CD4-positive, alpha-beta memory T cell (primary cell): ENCODE results near the gene NPY2R. TPM values are rescaled to one million over a fixed set of nuclear protein-coding genes. Genes with fewer than 3 reads are reported as not detected.

Source experiments
- CTCF ChIA-PET: fragments of 350-600 bp; sonication (Branson Sonifier 250); formaldehyde crosslinking; loops from one replicate; lab custom pipeline; 2021; ENCODE audit warnings: inconsistent platforms; ENCODE audit not compliant: partially characterized antibody; lab: Charles Lee
- POLR2A ChIA-PET: fragments of 350-600 bp; sonication (Branson Sonifier 250); formaldehyde crosslinking; loops from one replicate; lab custom pipeline; 2021; ENCODE audit not compliant: partially characterized antibody; lab: Charles Lee
- DNase-seq, 5 donors: peaks; one replicate each; pipeline versions ENCODE4 v3.0.0 to v3.0.0-alpha.2; 2020 to 2022; ENCODE audit warnings: mixed read lengths in 1 of 5
- H3K27ac ChIP-seq: one replicate; pipeline ENCODE4 v1.7.0; 2013; ENCODE audit warnings: low read depth, low read length
- H3K27me3 ChIP-seq: 2 replicates; pipeline ENCODE4 v1.7.0; 2013; ENCODE audit warnings: mild to moderate bottlenecking, low read length, moderate library complexity; ENCODE audit not compliant: insufficient read depth
- H3K36me3 ChIP-seq: 2 replicates; pipeline ENCODE4 v1.7.0; 2013; ENCODE audit warnings: mild to moderate bottlenecking, low read length, moderate library complexity; ENCODE audit not compliant: insufficient read depth
- H3K4me1 ChIP-seq: 2 replicates; pipeline ENCODE4 v1.7.0; 2013; ENCODE audit warnings: mild to moderate bottlenecking, low read length, moderate library complexity; ENCODE audit not compliant: insufficient read depth
- H3K4me3 ChIP-seq, 2 donors: one replicate each; pipeline ENCODE4 v1.7.0; 2013; ENCODE audit warnings: low read length in 2 of 2, mild to moderate bottlenecking in 1 of 2
- H3K9me3 ChIP-seq, 2 donors: one replicate each; pipeline ENCODE4 v1.7.0; 2013; ENCODE audit warnings: low read length in 2 of 2, control low read depth in 1 of 2; ENCODE audit not compliant: control insufficient read depth in 1 of 2
- H3K27ac Mint-ChIP-seq, 7 donors: one replicate each; pipeline ENCODE4 v1.8.0; 2020 to 2021; ENCODE audit warnings: mixed read lengths in 7 of 7, mild to moderate bottlenecking in 6 of 7, inconsistent platforms in 3 of 7, moderate library complexity in 3 of 7
- H3K27me3 Mint-ChIP-seq, 2 donors: one replicate each; pipeline ENCODE4 v1.8.0; 2020 to 2021; ENCODE audit warnings: mixed read lengths in 2 of 2
- H3K36me3 Mint-ChIP-seq, 2 donors: one replicate each; pipeline ENCODE4 v1.8.0; 2020 to 2021; ENCODE audit warnings: mixed read lengths in 2 of 2, inconsistent platforms in 1 of 2, mild to moderate bottlenecking in 1 of 2
- H3K4me1 Mint-ChIP-seq, 4 donors: one replicate each; pipeline ENCODE4 v1.8.0; 2020 to 2021; ENCODE audit warnings: mixed read lengths in 4 of 4, mild to moderate bottlenecking in 1 of 4
- H3K4me3 Mint-ChIP-seq, 8 donors: one replicate each; pipeline ENCODE4 v1.8.0; 2020 to 2021; ENCODE audit warnings: mixed read lengths in 8 of 8, mild to moderate bottlenecking in 7 of 8, moderate library complexity in 6 of 8, inconsistent platforms in 3 of 8
- H3K9me3 Mint-ChIP-seq, 8 donors: one replicate each; pipeline ENCODE4 v1.8.0; 2020 to 2021; ENCODE audit warnings: mixed read lengths in 8 of 8, mild to moderate bottlenecking in 5 of 8, inconsistent platforms in 3 of 8, moderate library complexity in 1 of 8
- intact Hi-C: fragments of 100-400 bp; cut with micrococcal nuclease; formaldehyde crosslinking; loops from one replicate; pipeline ENCODE4 v1.15.1; 2023
- polyA plus RNA-seq, 2 donors: library from polyadenylated mRNA; unstranded; fragments of 300-500 nt; fragmentation: Illumina TruSeq; gene quantifications; one replicate each; pipeline ENCODE4 v1.2.3, GENCODE V29; 2021
- total RNA-seq, 2 experiments: library from RNA; stranded (reverse); gene quantifications; one replicate each; pipeline ENCODE4 v1.2.3, GENCODE V29; 2021

Gene NPY2R
- total and polyA plus RNA-seq, 4 experiments from 2014 or later, result not detected

GRCh38 chr4:155248002-155248896 is 39.8 kb downstream of the NPY2R start:
- no peaks in the 10 kb centered on the region for H3K36me3 ChIP-seq
- Mint-ChIP-seq H3K9me3 (no peaks in the 10 kb centered on the region), H3K36me3 (no peaks in the 10 kb centered on the region), H3K27ac (no peak overlapping the region), H3K4me3 (no peak overlapping the region), H3K27me3 (peaks cover 0 to 3% of the 10 kb centered on the region in 2 donors), H3K4me1 (no peaks in the 10 kb centered on the region)
- H3K9me3 ChIP-seq, result no peaks in the 10 kb centered on the region
- no peaks in the 10 kb centered on the region for H3K4me1 ChIP-seq
- no peak for DNase-seq
- POLR2A ChIA-PET, result no interaction called here
- CTCF ChIA-PET, result no interaction called here
- intact Hi-C loops, result no loop called here
- H3K4me3 ChIP-seq, result no peak overlapping the region
- no peak overlapping the region for H3K27ac ChIP-seq
- no peaks in the 10 kb centered on the region for H3K27me3 ChIP-seq

- H3K27ac Mint-ChIP-seq, result no peak overlapping the region
- peaks cover 0 to 3% of the 10 kb centered on the region in 2 donors for H3K27me3 Mint-ChIP-seq
- Histone ChIP-seq H3K4me3 (no peak overlapping the region), H3K27ac (no peak overlapping the region), H3K36me3 (no peaks in the 10 kb centered on the region), H3K27me3 (no peaks in the 10 kb centered on the region), H3K9me3 (no peaks in the 10 kb centered on the region), H3K4me1 (no peaks in the 10 kb centered on the region)
- DNase-seq, result no peak
- H3K9me3 Mint-ChIP-seq, result no peaks in the 10 kb centered on the region
- ChIA-PET POLR2A (no interaction called here), CTCF (no interaction called here)
- no peak overlapping the region for H3K4me3 Mint-ChIP-seq
- intact Hi-C loops, result no loop called here
- H3K36me3 Mint-ChIP-seq, result no peaks in the 10 kb centered on the region
- H3K4me1 Mint-ChIP-seq, result no peaks in the 10 kb centered on the region
Observed at GRCh38 chr4:155249016-155249566, 40.7 kb downstream of the NPY2R start.

- Mint-ChIP-seq H3K9me3 (peaks cover 0 to 2% (median 0%) of the 10 kb centered on the region in 8 donors), H3K36me3 (no peaks in the 10 kb centered on the region), H3K4me1 (no peaks in the 10 kb centered on the region), H3K27ac (no peak overlapping the region), H3K27me3 (no peaks in the 10 kb centered on the region), H3K4me3 (no peak overlapping the region)
- ChIA-PET CTCF (no interaction called here), POLR2A (no interaction called here)
- Histone ChIP-seq H3K9me3 (no peaks in the 10 kb centered on the region), H3K36me3 (no peaks in the 10 kb centered on the region), H3K27ac (no peak overlapping the region), H3K4me3 (no peak overlapping the region), H3K4me1 (no peaks in the 10 kb centered on the region), H3K27me3 (no peaks in the 10 kb centered on the region)
- intact Hi-C loops, result no loop called here
- DNase-seq, result no peak
Observed at GRCh38 chr4:155252327-155252726, 43.9 kb downstream of the NPY2R start.

GRCh38 chr4:155263480-155263879 is 55.0 kb downstream of the NPY2R start:
- Mint-ChIP-seq H3K27ac (no peak overlapping the region), H3K36me3 (no peaks in the 10 kb centered on the region), H3K4me1 (no peaks in the 10 kb centered on the region), H3K27me3 (no peaks in the 10 kb centered on the region), H3K4me3 (no peak overlapping the region), H3K9me3 (peaks cover 0 to under 1% (median 0%) of the 10 kb centered on the region in 8 donors)
- no peaks in the 10 kb centered on the region for H3K4me1 ChIP-seq
- intact Hi-C loops, result no loop called here
- DNase-seq, result no peak
- no peak overlapping the region for H3K27ac ChIP-seq
- no peak overlapping the region for H3K4me3 ChIP-seq
- H3K36me3 ChIP-seq, result no peaks in the 10 kb centered on the region
- POLR2A ChIA-PET, result no interaction called here
- H3K9me3 ChIP-seq, result no peaks in the 10 kb centered on the region
- no peaks in the 10 kb centered on the region for H3K27me3 ChIP-seq
- CTCF ChIA-PET, result no interaction called here

GRCh38 chr4:155265113-155265512 is 56.7 kb downstream of the NPY2R start:
- CTCF ChIA-PET, result no interaction called here
- no peak overlapping the region for H3K4me3 ChIP-seq
- POLR2A ChIA-PET, result no interaction called here
- Mint-ChIP-seq H3K27ac (no peak overlapping the region), H3K4me1 (no peaks in the 10 kb centered on the region), H3K4me3 (no peak overlapping the region), H3K36me3 (no peaks in the 10 kb centered on the region), H3K27me3 (no peaks in the 10 kb centered on the region), H3K9me3 (peaks cover 0 to 2% (median 0%) of the 10 kb centered on the region in 8 donors)
- H3K4me1 ChIP-seq, result no peaks in the 10 kb centered on the region
- intact Hi-C loops, result no loop called here
- DNase-seq, result no peak
- H3K9me3 ChIP-seq, result no peaks in the 10 kb centered on the region
- no peak overlapping the region for H3K27ac ChIP-seq
- H3K27me3 ChIP-seq, result no peaks in the 10 kb centered on the region
- H3K36me3 ChIP-seq, result no peaks in the 10 kb centered on the region

Other genes starting within 250 kb of the NPY2R start
- gene MAP9, start 168.3 kb downstream of the NPY2R start, total RNA-seq, result 1 to 10 TPM; 5.8 to 7.9 TPM
- gene MAP9, start 168.3 kb downstream of the NPY2R start, polyA plus RNA-seq, result 1 to 10 TPM; 4.7 to 4.9 TPM